Liver (tissue), 9 donors: ENCODE data around the gene CHRDL2. TPM values are rescaled to one million over a fixed set of nuclear protein-coding genes. Genes with fewer than 3 reads are reported as not detected.

Source experiments
- DNase-seq: peaks from one replicate; pipeline ENCODE4 v3.0.0-alpha.2; 2017; ENCODE audit warnings: low spot score
- H3K27ac ChIP-seq, 2 donors: one replicate each; pipeline ENCODE4 v1.7.0; 2013; ENCODE audit warnings: inconsistent platforms in 2 of 2, low read length in 2 of 2, control low read depth in 1 of 2, low read depth in 1 of 2, mild to moderate bottlenecking in 1 of 2
- H3K27me3 ChIP-seq, 4 donors: one replicate each; pipeline versions ENCODE4 v1.6.1 to v1.7.0; 2013; ENCODE audit warnings: low read length in 3 of 4, inconsistent platforms in 1 of 4, mild to moderate bottlenecking in 1 of 4, moderate library complexity in 1 of 4; ENCODE audit not compliant: control insufficient read depth in 4 of 4, insufficient read depth in 4 of 4
- H3K36me3 ChIP-seq, 4 donors: one replicate each; pipeline versions ENCODE4 v1.6.1 to v1.7.0; 2013; ENCODE audit warnings: low read length in 3 of 4, mild to moderate bottlenecking in 3 of 4, low read depth in 1 of 4, moderate library complexity in 1 of 4; ENCODE audit not compliant: control insufficient read depth in 4 of 4, insufficient read depth in 3 of 4
- H3K4me1 ChIP-seq, 4 donors: one replicate each; pipeline versions ENCODE4 v1.6.1 to v1.7.0; 2013; ENCODE audit warnings: low read length in 3 of 4, mild to moderate bottlenecking in 3 of 4, moderate library complexity in 1 of 4; ENCODE audit not compliant: control insufficient read depth in 4 of 4, insufficient read depth in 4 of 4
- H3K4me3 ChIP-seq, 3 donors: one replicate each; pipeline versions ENCODE4 v1.6.1 to v1.7.0; 2013; ENCODE audit warnings: low read length in 3 of 3, control low read depth in 1 of 3, low read depth in 1 of 3, mild to moderate bottlenecking in 1 of 3
- H3K9ac ChIP-seq, 2 donors: one replicate each; pipeline ENCODE4 v1.7.0; 2013; ENCODE audit warnings: low read length in 2 of 2, mild to moderate bottlenecking in 2 of 2, moderate library complexity in 2 of 2, control low read depth in 1 of 2, low read depth in 1 of 2
- H3K9me3 ChIP-seq, 4 donors: one replicate each; pipeline versions ENCODE4 v1.6.1 to v1.7.0; 2013; ENCODE audit warnings: low read length in 3 of 4; ENCODE audit not compliant: control insufficient read depth in 4 of 4
- ATF3 ChIP-seq: IDR thresholded peaks from 2 replicates; pipeline ENCODE4 v1.6.1; 2016; ENCODE audit warnings: antibody characterized with exemption
- CTCF ChIP-seq: fragments of 150-350 bp; IDR thresholded peaks from 2 replicates; pipeline ENCODE4 v1.5.1; 2017; ENCODE audit warnings: improper control_type of control experiment, low read depth, low read length; ENCODE audit not compliant: missing input control
- EGR1 ChIP-seq, 2 donors: IDR thresholded peaks; 2 replicates each; pipeline ENCODE4 v1.6.1; 2016 to 2018; ENCODE audit warnings: antibody characterized with exemption in 2 of 2, low read depth in 2 of 2
- HNF4A ChIP-seq, 2 donors: conservative IDR thresholded peaks; 2 replicates each; pipeline ENCODE4 v1.6.1; 2016; ENCODE audit warnings: antibody characterized with exemption in 2 of 2, mild to moderate bottlenecking in 2 of 2
- JUND ChIP-seq, 2 donors: IDR thresholded peaks; 2 replicates each; pipeline ENCODE4 v1.6.1; 2016; ENCODE audit warnings: antibody characterized with exemption in 2 of 2
- MAX ChIP-seq: IDR thresholded peaks from 2 replicates; pipeline ENCODE4 v1.6.1; 2016; ENCODE audit warnings: antibody characterized with exemption
- NR2F2 ChIP-seq: IDR thresholded peaks from 2 replicates; pipeline ENCODE4 v1.6.1; 2016; ENCODE audit warnings: antibody characterized with exemption
- RAD21 ChIP-seq, 2 donors: IDR thresholded peaks; 2 replicates each; pipeline ENCODE4 v1.6.1; 2016; ENCODE audit warnings: antibody characterized with exemption in 2 of 2, mild to moderate bottlenecking in 2 of 2
- RXRA ChIP-seq, 2 donors: IDR thresholded peaks; 2 replicates each; pipeline ENCODE4 v1.6.1; 2017 to 2018; ENCODE audit warnings: antibody characterized with exemption in 2 of 2, mild to moderate bottlenecking in 1 of 2
- TAF1 ChIP-seq: conservative IDR thresholded peaks from 2 replicates; pipeline ENCODE4 v1.6.1; 2016; ENCODE audit warnings: antibody characterized with exemption, mild to moderate bottlenecking
- WGBS: extraction: QIAGEN DNeasy Blood & Tissue Kit; methylation state at CpG from one replicate; pipeline ENCODE4 v1.1.7; 2013; 5-methylcytosine and 5-hydroxymethylcytosine counted together
- polyA plus RNA-seq, 2 donors: library from polyadenylated mRNA; stranded (reverse) in 1 of 2; unstranded in 1 of 2; fragments of 200-250 nt in 1 of 2; fragments of >200 nt in 1 of 2; fragmentation: Nextera tagmentation in 1 of 2; extraction: Ambion mirVana in 1 of 2; gene quantifications; one replicate each; pipeline versions ENCODE4 v1.2.1 to v1.2.3, GENCODE V29; 2013 to 2015
- total RNA-seq, 2 donors: library from RNA; depleted of rRNA; stranded (reverse); fragments of >200 nt; gene quantifications; one replicate each; pipeline ENCODE4 v1.2.3, GENCODE V29; 2014
- TF ChIP-seq, protein P1 (sequence below): IDR thresholded peaks from 2 replicates; pipeline ENCODE4 v1.6.1; 2016; ENCODE audit warnings: antibody characterized with exemption
- TF ChIP-seq, protein P2 (sequence below): IDR thresholded peaks from 2 replicates; pipeline ENCODE4 v1.6.1; 2016; ENCODE audit warnings: antibody characterized with exemption, mild to moderate bottlenecking
- donor health status: healthy.
- donor health status: healthy.
- donor health status: healthy.
- donor health status: healthy.
- donor health status: healthy.

CHRDL2 gene
- total and polyA plus RNA-seq, 4 donors: 1.8 to 19.0 (median 15.8) TPM; not detected in 1

GRCh38 chr11:74766905-74767304, 35.7 kb upstream of the CHRDL2 start:
- no peak overlapping the region for H3K27ac ChIP-seq
- no peaks in the 10 kb centered on the region for H3K9me3 ChIP-seq
- H3K9ac ChIP-seq: no peak overlapping the region
- H3K4me1 ChIP-seq: peaks cover 0 to 2% (median 0%) of the 10 kb centered on the region in 4 donors
- H3K4me3 ChIP-seq: no peak overlapping the region
- no peaks in the 10 kb centered on the region for H3K27me3 ChIP-seq
- no peak for DNase-seq
- H3K36me3 ChIP-seq: no peaks in the 10 kb centered on the region
- WGBS: 99% methylated on average over 1 of the region's 1 CpG
- TF ChIP-seq EGR1 (IDR thresholded peaks at IDR 0.05; ENCODE audit: low read depth in 2 of 2): no peak
- TF ChIP-seq ATF3: no peak
- no peak for TF ChIP-seq TAF1
- TF ChIP-seq, protein P1, sequence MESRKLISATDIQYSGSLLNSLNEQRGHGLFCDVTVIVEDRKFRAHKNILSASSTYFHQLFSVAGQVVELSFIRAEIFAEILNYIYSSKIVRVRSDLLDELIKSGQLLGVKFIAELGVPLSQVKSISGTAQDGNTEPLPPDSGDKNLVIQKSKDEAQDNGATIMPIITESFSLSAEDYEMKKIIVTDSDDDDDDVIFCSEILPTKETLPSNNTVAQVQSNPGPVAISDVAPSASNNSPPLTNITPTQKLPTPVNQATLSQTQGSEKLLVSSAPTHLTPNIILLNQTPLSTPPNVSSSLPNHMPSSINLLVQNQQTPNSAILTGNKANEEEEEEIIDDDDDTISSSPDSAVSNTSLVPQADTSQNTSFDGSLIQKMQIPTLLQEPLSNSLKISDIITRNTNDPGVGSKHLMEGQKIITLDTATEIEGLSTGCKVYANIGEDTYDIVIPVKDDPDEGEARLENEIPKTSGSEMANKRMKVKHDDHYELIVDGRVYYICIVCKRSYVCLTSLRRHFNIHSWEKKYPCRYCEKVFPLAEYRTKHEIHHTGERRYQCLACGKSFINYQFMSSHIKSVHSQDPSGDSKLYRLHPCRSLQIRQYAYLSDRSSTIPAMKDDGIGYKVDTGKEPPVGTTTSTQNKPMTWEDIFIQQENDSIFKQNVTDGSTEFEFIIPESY: no peak
- no peak for TF ChIP-seq HNF4A (conservative IDR thresholded peaks at IDR 0.05)
- TF ChIP-seq CTCF: no peak
- no peak for TF ChIP-seq RXRA (IDR thresholded peaks at IDR 0.05)
- no peak for TF ChIP-seq NR2F2
- TF ChIP-seq, protein P2, sequence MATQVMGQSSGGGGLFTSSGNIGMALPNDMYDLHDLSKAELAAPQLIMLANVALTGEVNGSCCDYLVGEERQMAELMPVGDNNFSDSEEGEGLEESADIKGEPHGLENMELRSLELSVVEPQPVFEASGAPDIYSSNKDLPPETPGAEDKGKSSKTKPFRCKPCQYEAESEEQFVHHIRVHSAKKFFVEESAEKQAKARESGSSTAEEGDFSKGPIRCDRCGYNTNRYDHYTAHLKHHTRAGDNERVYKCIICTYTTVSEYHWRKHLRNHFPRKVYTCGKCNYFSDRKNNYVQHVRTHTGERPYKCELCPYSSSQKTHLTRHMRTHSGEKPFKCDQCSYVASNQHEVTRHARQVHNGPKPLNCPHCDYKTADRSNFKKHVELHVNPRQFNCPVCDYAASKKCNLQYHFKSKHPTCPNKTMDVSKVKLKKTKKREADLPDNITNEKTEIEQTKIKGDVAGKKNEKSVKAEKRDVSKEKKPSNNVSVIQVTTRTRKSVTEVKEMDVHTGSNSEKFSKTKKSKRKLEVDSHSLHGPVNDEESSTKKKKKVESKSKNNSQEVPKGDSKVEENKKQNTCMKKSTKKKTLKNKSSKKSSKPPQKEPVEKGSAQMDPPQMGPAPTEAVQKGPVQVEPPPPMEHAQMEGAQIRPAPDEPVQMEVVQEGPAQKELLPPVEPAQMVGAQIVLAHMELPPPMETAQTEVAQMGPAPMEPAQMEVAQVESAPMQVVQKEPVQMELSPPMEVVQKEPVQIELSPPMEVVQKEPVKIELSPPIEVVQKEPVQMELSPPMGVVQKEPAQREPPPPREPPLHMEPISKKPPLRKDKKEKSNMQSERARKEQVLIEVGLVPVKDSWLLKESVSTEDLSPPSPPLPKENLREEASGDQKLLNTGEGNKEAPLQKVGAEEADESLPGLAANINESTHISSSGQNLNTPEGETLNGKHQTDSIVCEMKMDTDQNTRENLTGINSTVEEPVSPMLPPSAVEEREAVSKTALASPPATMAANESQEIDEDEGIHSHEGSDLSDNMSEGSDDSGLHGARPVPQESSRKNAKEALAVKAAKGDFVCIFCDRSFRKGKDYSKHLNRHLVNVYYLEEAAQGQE: no peak

DNA sequence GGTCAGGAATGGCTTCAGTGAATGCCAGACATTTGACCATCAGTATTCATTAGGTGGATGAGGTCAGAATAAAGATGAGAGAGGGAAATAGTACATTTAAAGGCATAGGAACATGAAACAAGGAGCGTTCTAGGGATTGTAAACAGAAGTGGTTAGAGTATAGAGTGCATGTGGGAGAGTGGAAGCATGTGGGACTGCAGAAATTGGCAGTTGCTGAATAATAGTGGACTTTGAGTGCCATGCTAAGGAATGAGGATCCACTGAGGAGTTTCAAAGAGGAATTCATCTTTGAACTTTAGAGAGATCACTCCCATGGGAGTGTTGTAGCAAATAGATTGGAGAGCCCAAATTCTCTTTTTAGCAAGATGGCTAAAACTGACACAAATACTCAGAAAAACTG, 25.3 kb upstream of the CHRDL2 start:
- TF ChIP-seq NR2F2: no peak
- TF ChIP-seq MAX: no peak
- TF ChIP-seq, protein P2: no peak
- TF ChIP-seq RXRA (IDR thresholded peaks at IDR 0.05): no peak
- no peak for TF ChIP-seq RAD21 (IDR thresholded peaks at IDR 0.05)
- no peak for TF ChIP-seq HNF4A (conservative IDR thresholded peaks at IDR 0.05)
- TF ChIP-seq JUND (IDR thresholded peaks at IDR 0.05): no peak
- Histone ChIP-seq H3K9ac (no peak overlapping the region), H3K36me3 (no peaks in the 10 kb centered on the region), H3K27me3 (no peaks in the 10 kb centered on the region), H3K9me3 (no peaks in the 10 kb centered on the region), H3K4me3 (no peak overlapping the region), H3K4me1 (peaks cover 5 to 18% (median 9%) of the 10 kb centered on the region in 4 donors), H3K27ac (no peak overlapping the region)
- no peak for DNase-seq
- 95% methylated on average over 1 of the region's 1 CpG for WGBS
